Measurements from ENCODE around the gene NFATC1.

The NFATC1 gene

GRCh38 chr18:79511271-79511670 lies 115.5 kb downstream of the NFATC1 start:
- no peak for DNase-seq

DNA sequence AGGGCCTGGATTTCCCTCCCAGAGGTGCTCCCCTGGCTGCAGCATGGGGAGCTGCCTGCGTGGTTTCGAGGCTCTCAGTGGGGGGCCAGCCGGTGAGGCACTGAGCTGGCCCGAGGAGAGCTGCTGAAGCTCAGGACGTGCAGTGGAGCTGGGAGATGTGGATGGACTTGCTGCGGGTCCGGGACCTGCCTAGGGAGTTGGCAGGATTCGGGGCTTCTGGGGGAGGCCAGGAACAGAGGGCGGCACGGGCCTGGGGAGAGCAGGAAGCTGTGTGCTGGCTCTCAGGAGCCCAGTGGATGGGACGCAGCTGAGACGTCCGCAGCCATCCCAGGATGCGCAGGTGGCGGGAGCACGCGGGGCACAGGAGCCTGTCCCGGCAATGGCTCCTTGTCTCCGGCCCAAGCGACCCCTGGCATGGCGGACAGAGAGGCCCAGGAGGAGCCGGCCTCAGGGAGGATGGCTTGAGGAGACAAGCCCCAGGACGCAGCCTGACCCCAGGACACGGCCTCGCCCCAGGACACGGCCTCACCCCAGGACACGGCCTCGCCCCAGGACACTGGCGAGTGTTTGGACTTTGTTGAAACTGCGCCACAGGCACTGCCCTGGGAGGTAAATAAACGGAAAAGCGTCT lies 116.1 kb downstream of the NFATC1 start:
- no peak for DNase-seq

DNA sequence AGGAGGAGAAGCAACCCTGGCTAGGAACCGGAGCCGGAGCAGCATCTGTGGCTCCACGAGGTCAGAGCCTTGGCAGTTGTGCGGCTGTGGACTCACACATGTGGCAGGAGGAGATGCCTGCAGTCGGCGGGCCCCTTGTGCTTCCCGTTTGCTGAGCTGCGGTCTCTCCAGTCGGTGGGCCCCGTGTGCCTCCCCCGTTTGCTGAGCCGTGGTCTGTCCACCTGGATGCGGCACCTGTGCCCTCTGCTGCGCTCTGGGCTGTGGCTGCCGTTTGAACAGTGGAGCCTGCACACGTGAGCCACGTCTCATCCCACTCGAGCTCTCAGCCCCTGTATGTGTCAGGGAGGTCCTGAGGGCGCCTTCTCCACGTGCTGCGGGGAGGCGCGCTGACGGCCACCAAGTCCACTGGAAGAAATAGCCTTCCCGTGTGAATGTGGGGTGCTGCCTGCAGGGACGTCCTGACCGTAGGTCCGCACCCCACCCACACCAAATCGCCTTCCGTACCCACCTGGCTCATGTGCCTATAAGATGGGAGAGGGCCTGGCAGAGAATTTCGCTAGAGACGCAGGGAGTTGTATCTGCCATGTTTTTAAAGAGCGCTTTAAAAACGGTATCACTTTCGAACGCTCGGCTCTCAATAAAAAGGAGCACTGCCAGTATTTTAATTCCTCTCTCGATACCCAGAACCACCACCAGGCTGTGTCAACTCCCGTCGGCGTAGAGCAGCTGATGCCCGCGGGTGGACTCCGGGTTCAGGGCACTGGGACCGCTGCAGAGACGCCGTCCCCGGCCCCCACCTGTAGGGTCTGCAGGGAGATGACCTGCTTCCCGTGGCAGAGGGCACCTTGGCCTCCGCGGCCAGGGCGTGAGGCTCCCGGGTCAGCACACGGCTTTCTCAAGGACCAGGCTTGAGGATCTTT lies 117.0 kb downstream of the NFATC1 start:
- DNase-seq: no peak

GRCh38 chr18:79513381-79514081 lies 117.8 kb downstream of the NFATC1 start:
- DNase-seq: no peak

GRCh38 chr18:79515331-79515730 lies 119.6 kb downstream of the NFATC1 start:
- no peak for DNase-seq

DNA sequence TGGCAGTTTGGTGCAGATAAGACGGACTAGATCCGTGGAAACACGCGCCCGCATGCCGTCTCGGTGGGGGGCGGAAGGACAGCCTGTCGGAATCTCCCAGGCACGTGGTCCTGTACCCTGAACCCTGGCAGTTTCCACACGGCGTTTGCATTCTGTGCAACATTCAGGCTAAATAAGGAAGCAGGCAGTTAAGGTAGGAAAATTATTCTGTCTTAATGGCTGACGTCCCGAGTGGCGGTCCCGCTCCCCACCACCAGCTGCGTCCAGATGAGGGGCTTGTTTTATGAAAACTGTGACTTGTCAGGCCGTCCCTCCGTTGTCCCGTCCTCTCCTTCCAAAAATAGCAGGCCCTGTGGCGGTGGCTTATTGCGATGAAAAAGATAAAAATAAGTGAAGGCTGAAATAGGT lies 120.2 kb downstream of the NFATC1 start:
- no peak for DNase-seq

- DNase-seq: no peak
Observed at GRCh38 chr18:79516441-79516931, 120.8 kb downstream of the NFATC1 start.

- DNase-seq: no peak
Observed at GRCh38 chr18:79517341-79517740, 121.6 kb downstream of the NFATC1 start.

DNA sequence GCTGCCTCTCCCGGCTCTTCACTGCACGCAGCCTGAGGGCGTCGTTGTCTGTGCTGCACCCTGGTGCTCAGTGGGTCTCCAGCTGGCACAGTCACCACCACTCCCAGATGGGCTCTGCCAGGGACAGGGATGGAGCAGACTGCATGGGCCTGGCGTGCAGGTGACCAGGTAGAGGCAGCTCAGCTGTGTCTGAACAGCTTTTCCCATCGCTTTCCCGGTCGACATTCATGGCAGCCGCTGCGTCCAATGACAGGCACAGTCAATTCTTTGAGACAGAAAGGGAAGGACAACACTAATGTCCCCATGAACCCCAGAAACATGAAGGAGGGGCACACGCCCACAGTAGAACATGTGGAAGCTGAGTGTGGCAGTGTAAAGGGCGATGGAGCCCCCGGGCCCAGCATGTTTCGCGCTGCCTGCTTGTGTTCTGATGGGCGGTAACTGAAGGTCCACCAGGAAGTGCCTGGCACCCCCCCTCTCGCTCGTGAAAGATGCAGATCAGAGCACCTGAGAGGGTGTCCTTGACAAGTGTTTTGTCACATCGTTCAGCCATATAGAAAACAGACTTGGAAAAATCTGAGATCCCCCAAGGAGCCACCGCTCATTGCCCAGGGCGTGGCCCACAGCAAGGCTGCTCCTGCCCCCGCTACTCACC lies 122.4 kb downstream of the NFATC1 start:
- no peak for DNase-seq

DNA sequence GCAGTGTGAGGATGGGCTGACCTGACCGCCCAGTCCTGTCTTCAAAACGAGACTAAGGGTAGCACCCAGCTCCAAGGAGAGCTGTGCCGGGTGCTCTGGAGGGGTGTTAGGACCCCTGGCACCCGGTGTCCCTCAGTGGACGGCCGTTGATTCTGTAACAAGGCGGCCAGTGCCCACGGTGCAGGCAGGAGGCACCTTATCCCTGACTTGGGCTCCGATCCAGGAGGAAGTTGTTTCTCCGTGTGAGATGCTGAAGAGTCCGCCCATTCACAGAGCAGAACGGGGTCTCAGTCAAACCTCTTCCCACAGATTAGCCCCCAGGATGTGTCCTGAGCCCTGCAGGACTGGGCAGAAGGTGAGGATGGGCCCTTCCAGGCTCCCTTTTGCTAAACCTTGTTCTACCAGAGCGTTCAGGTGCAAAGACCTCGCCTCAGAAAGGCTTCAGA lies 123.0 kb downstream of the NFATC1 start:
- no peak for DNase-seq

- peak; percentile 58 for DNase-seq
Observed at GRCh38 chr18:79519751-79520477, 124.2 kb downstream of the NFATC1 start.

- DNase-seq: no peak
Observed at GRCh38 chr18:79520478-79521390, 125.0 kb downstream of the NFATC1 start.

DNA sequence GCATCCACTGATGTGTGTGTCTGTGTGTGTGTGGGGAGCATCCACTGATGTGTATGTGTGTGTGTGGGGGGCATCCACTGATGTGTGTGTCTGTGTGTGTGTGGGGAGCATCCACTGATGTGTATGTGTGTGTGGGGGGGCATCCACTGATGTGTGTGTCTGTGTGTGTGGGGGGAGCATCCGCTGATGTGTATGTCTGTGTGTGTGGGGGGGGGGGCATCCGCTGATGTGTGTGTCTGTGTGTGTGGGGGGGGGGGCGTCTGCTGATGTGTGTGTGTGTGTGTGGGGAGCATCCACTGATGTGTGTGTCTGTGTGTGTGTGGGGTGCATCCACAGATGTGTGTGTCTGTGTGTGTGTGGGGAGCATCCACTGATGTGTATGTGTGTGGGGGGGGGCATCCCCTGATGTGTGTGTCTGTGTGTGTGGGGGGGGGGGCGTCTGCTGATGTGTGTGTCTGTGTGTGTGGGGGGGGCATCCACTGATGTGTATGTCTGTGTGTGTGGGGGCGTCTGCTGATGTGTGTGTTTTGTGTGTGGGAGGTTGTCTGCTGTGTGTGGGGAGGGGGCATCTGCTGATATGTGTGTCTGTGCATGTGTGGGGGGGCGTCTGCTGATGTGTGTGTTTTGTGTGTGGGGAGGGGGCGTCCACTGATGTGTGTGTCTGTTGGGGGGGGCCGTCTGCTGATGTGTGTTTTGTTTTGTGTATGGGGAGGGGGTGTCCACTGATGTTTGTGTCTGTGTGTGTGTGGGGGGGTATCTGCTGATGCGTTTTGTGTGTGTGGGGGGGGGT lies 125.9 kb downstream of the NFATC1 start:
- DNase-seq: no peak

DNA sequence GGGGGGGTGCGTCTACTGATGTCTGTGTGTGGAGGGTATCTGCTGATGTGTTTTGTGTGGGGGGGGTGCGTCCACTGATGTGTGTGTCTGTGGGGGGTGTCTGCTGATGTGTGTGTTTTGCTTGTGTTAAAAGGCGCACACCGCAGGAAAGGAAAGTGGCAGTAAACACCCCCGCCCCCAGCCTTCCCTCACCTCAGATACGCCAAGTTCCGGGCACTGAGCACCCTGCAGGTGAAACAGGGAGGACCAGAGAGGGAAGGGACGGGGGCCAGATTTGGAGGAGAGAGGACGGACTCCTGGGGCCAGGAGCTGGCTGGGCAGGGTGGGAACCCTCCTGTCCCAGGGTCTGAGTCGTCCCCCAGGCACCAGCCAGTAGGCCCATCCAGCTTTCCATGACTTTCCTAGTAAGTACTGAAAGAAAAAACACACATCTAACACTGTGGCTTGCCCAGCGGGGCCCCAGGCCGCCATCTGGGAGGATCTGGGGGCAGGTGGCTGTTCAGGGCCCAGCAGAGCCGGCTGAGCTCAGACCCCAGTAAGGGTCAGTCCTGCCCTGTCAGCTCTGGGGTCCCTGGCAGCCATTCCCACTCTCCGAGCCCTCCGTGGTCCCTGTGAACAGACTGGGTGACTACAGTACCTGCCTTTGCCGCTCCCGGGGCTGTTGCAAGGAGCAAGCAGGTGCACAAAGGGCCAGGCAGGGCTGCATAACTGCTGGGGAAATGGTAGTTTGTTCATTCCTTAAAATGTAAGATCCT lies 126.9 kb downstream of the NFATC1 start:
- no peak for DNase-seq

DNA sequence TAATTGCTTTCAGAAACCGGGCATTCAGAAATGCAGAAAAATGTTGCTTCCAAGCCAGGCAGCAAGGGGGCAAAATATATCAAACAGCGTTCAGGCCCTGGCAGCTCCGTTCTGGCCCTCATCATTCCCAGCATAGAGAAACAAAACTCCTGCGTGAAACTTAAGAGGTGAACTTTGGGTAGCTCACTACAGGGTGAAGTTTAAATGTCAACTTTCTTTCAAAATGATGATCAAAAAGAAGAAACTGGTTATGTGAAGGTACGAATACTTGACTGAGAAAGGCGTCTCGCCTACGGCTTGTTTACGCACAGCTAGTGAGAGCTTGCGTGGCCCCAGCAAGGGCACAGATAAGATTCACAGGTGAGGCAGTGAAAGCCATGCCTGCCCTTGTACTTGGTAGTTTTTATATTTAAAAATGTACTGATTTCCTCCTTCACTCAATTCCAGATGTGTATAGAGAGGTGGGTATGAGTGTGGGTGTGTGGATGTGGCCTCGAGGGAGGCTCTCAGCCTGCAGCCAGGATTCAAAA lies 127.5 kb downstream of the NFATC1 start:
- no peak for DNase-seq

DNA sequence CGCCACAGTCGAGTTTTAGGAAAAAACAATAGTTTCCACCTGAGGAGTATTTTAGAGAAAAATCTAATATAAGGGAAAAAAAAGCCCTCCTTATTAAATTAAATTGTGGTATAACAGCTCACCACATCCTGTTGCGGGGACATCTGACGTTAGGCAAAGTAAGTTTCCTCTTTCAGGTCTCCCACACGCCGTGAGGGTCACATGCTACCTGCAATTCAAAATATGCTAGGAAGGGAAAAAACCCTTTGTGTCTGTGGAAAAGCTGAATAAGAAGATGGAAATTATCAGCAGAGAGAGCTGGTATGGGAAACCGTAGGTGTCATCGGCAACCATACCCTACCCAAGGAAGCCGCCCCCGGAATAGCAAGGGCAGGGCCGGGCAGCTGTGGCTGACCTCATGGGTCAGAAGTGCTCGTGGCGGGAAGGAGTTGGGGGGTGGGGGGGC lies 128.0 kb downstream of the NFATC1 start:
- DNase-seq: no peak

GRCh38 chr18:79524181-79525078 lies 128.7 kb downstream of the NFATC1 start:
- no peak for DNase-seq

All from eye (tissue), 1 donor.